Chondrocyte (in vitro differentiated cells): ENCODE data around the gene ERCC2. TPM values are rescaled to one million over a fixed set of nuclear protein-coding genes. Genes with fewer than 3 reads are reported as not detected.

Experiments
- DNase-seq: peaks from one replicate; pipeline ENCODE4 v3.0.0; 2021; ENCODE audit warnings: mixed read lengths, low spot score
- H3K27ac Mint-ChIP-seq: one replicate; pipeline ENCODE4 v1.8.0; 2021; ENCODE audit warnings: mild to moderate bottlenecking, moderate library complexity, mixed read lengths; ENCODE audit not compliant: unreplicated experiment
- H3K27me3 Mint-ChIP-seq: 2 replicates; pipeline ENCODE4 v1.8.0; 2021; ENCODE audit warnings: low read depth, mixed read lengths
- H3K36me3 Mint-ChIP-seq: 2 replicates; pipeline ENCODE4 v1.8.0; 2021; ENCODE audit warnings: low read depth, mixed read lengths
- H3K4me1 Mint-ChIP-seq: 2 replicates; pipeline ENCODE4 v1.8.0; 2021; ENCODE audit warnings: low read depth, mild to moderate bottlenecking, mixed read lengths
- H3K4me3 Mint-ChIP-seq: one replicate; pipeline ENCODE4 v1.8.0; 2021; ENCODE audit warnings: mild to moderate bottlenecking, moderate library complexity, mixed read lengths; ENCODE audit not compliant: unreplicated experiment
- H3K9me3 Mint-ChIP-seq: 2 replicates; pipeline ENCODE4 v1.8.0; 2021; ENCODE audit warnings: low read depth, mixed read lengths
- total RNA-seq: library from RNA; stranded (reverse); gene quantifications from 3 replicates; pipeline ENCODE4 v1.2.1, GENCODE V29; 2021
- TF ChIP-seq, protein P1 (sequence below): fragments of 200-600 bp; sonication (generic); IDR thresholded peaks from 2 replicates; pipeline ENCODE4 v1.5.0; 2021; ENCODE audit warnings: antibody characterized with exemption, mild to moderate bottlenecking, moderate library complexity

Gene ERCC2
- total RNA-seq, 1 donor from 2014 or later = 29.6 TPM

DNA sequence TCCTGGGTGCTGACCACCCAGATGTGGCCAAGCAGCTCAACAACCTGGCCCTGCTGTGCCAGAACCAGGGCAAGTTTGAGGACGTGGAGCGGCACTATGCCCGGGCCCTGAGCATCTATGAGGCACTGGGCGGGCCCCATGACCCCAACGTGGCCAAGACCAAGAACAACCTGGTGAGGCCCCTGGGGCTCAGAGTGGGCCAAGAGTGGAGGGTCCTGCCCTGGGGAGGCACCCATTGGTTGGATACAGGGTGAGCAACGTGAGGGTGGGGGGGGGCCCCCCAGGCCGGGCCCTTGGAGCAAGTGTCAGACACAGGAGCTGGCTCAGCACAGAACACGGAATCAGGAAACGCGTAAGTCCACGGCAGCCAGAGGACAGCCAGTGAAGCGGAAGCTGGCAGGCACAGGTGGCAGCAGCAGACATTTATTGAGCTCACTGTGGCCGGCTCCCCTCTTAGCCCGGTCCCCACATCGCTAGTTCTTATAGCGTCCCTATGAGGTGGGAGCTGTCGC, 20.9 kb downstream of the ERCC2 start:
- Mint-ChIP-seq H3K4me3 (no peak overlapping the region), H3K36me3 (peaks cover 18% of the 10 kb centered on the region), H3K27ac (no peak overlapping the region), H3K9me3 (no peaks in the 10 kb centered on the region), H3K4me1 (no peaks in the 10 kb centered on the region), H3K27me3 (peaks cover 2% of the 10 kb centered on the region)
- no peak for DNase-seq
- TF ChIP-seq, protein P1, sequence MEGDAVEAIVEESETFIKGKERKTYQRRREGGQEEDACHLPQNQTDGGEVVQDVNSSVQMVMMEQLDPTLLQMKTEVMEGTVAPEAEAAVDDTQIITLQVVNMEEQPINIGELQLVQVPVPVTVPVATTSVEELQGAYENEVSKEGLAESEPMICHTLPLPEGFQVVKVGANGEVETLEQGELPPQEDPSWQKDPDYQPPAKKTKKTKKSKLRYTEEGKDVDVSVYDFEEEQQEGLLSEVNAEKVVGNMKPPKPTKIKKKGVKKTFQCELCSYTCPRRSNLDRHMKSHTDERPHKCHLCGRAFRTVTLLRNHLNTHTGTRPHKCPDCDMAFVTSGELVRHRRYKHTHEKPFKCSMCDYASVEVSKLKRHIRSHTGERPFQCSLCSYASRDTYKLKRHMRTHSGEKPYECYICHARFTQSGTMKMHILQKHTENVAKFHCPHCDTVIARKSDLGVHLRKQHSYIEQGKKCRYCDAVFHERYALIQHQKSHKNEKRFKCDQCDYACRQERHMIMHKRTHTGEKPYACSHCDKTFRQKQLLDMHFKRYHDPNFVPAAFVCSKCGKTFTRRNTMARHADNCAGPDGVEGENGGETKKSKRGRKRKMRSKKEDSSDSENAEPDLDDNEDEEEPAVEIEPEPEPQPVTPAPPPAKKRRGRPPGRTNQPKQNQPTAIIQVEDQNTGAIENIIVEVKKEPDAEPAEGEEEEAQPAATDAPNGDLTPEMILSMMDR = no peak

- Mint-ChIP-seq H3K4me3 (no peak overlapping the region), H3K27me3 (peaks cover 2% of the 10 kb centered on the region), H3K4me1 (no peaks in the 10 kb centered on the region), H3K27ac (no peak overlapping the region), H3K9me3 (no peaks in the 10 kb centered on the region), H3K36me3 (peaks cover 18% of the 10 kb centered on the region)
- DNase-seq = no peak
- TF ChIP-seq, protein P1 = no peak
Measured at GRCh38 chr19:45349126-45349415, 21.3 kb downstream of the ERCC2 start.

DNA sequence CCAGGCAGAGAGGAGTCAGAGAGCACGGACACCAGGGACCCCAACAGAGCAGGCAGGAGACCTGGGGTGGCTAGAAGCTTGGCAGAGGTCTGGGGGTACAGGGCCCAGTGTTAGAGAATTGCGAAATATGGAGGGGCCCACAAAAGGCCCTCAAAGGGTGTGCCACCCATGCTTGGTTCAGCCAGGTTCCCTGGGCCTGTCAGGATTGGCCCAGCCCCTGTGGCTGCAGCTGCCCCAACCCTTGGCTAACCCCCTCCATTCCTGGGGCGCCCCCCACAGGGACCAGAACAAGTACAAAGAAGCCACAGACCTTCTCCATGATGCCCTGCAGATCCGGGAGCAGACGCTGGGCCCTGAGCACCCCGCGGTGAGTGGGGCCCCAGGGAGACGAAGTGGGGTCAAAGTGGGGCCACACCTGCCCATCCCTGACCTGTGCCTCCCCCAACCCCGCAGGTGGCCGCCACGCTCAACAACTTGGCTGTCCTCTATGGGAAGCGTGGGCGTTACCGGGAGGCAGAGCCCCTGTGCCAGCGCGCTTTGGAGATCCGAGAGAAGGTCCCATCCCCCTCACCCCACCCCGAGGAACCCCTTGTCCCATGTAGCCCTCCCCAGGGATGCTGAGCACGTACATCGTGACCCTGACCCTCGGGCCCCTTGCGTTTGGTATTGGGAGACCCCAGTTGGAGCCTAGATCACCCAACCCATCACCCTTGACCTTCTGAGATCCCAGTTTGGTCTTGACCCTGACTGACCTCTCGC, 21.8 kb downstream of the ERCC2 start:
- Mint-ChIP-seq H3K27me3 (peaks cover 2% of the 10 kb centered on the region), H3K4me1 (no peaks in the 10 kb centered on the region), H3K36me3 (peaks cover 17% of the 10 kb centered on the region), H3K4me3 (no peak overlapping the region), H3K9me3 (no peaks in the 10 kb centered on the region), H3K27ac (no peak overlapping the region)
- TF ChIP-seq, protein P1 = no peak
- peak; percentile 88 for DNase-seq

DNA sequence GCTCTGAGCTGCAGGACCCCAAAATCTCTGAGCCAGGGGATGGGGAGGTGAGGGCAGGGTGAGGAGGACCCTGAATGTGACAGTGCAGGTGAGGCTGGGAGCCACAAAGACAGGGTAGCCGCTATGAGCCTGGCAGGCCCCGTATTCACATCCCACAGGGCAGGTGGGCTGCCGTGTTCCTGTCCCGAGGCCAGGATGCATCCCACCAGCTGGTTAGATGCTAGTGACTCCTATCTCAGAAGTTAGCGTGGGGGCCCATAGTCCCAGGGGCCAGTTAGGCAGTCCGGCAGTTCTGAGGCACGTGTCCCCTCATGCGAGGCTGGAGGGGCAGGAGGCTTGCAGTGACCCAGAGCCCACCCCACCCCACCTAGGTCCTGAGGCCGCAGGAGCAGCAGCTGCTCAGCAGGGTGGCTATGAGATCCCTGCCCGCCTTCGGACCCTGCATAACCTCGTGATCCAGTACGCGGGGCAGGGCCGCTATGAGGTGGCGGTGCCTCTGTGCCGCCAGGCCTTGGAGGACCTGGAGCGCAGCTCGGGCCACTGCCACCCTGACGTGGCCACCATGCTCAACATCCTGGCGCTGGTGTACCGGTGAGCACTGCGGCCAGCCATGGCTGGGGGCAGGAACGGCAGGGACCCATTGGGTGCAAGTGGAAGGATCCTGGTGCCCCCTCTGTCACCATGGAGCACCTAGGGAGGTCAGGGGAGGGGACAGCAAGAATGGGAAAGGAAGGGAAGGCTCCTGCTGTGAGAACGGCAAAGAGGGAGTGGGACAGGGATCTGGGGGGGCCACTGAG, 22.6 kb downstream of the ERCC2 start:
- no peak overlapping the region for H3K4me3 Mint-ChIP-seq
- peak; percentile 85 for DNase-seq
- peaks cover 2% of the 10 kb centered on the region for H3K27me3 Mint-ChIP-seq

DNA sequence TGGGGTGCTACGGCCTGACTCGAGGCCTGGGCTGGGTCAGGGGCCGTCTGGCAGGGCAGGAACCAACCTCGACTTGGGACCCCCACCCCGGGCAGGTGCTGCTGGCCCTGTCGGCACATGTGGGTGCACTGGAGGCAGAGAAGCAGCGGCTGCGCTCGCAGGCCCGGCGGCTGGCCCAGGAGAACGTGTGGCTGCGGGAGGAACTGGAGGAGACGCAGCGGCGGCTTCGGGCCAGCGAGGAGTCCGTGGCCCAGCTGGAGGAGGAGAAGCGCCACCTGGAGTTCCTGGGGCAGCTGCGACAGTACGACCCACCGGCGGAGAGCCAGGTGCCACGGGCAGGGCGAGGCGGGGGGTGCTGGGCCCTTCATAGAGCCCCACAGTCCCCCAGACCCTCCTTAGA, 23.9 kb downstream of the ERCC2 start:
- peak; percentile 87 for DNase-seq
- Mint-ChIP-seq H3K4me1 (no peaks in the 10 kb centered on the region), H3K27me3 (peaks cover 2% of the 10 kb centered on the region), H3K4me3 (no peak overlapping the region), H3K9me3 (no peaks in the 10 kb centered on the region), H3K27ac (no peak overlapping the region), H3K36me3 (peaks cover 10% of the 10 kb centered on the region)
- TF ChIP-seq, protein P1 = no peak

More for the DNA sequence above, 22.6 kb downstream of the ERCC2 start:
- no peaks in the 10 kb centered on the region for H3K9me3 Mint-ChIP-seq
- H3K4me1 Mint-ChIP-seq = no peaks in the 10 kb centered on the region
- no peak overlapping the region for H3K27ac Mint-ChIP-seq
- peaks cover 13% of the 10 kb centered on the region for H3K36me3 Mint-ChIP-seq
- TF ChIP-seq, protein P1 = no peak
